Measurements from ENCODE around the gene PRRT1B.

Gene PRRT1B

DNA sequence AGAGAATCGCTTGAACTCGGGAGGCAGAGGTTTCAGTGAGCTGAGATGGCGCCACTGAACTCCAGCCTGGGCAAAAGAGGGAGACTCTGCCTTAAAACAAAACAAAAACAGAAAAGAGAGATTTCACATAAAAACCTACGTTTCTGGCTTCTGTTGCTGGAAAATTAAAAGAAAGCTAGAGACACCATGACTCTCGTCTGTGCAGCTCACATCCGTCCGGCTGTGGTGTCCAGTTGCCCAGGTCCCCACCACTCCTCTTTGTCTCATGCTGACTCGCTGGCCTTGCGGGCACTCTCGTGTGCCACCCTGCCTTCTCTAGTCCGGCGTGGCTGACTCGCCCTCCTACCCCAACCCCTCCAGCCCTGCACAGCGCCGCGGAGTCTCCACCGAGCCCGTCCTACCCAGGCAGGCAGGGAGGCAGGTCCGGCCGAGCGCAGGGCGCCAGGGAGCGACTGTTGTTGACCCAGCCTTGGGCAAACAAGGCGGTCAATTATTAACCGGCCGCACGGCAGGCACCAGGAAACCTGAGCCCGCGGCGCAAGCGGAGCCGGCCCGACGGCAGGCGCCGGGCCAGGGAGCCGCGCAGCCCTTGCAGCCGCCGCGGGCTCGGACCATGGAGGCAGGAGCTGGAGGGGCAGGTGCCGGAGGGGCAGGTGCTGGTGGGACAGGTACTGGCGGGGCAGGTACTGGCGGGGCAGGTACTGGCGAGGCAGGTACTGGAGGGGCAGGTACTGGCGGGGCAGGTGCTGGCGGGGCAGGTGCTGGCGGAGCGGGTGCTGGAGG lies at the start of gene PRRT1B:
TSS of gene PRRT1B (plus strand) at position 521 of the 783 bp plus-strand sequence. CDS start at position 614, 93 bp downstream.
- peak; percentile 36 for ATAC-seq

GRCh38 chr9:131495785-131496184 lies 49.5 kb upstream of the PRRT1B start:
- TF ChIP-seq TOX (CRISPR knock-in tag; IDR thresholded peaks at IDR 0.05; ENCODE audit: borderline replicate concordance) = no peak
- no peak for TF ChIP-seq TCF4 (CRISPR knock-in tag; IDR thresholded peaks at IDR 0.05; ENCODE audit: borderline replicate concordance)
- TF ChIP-seq, protein P1, sequence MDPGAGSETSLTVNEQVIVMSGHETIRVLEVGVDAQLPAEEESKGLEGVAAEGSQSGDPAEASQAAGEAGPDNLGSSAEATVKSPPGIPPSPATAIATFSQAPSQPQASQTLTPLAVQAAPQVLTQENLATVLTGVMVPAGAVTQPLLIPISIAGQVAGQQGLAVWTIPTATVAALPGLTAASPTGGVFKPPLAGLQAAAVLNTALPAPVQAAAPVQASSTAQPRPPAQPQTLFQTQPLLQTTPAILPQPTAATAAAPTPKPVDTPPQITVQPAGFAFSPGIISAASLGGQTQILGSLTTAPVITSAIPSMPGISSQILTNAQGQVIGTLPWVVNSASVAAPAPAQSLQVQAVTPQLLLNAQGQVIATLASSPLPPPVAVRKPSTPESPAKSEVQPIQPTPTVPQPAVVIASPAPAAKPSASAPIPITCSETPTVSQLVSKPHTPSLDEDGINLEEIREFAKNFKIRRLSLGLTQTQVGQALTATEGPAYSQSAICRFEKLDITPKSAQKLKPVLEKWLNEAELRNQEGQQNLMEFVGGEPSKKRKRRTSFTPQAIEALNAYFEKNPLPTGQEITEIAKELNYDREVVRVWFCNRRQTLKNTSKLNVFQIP (CRISPR knock-in tag; IDR thresholded peaks at IDR 0.05; ENCODE audit: borderline replicate concordance, low read depth) = no peak
- no peak for TF ChIP-seq SNAI2 (CRISPR knock-in tag; IDR thresholded peaks at IDR 0.05)
- TF ChIP-seq, protein P2, sequence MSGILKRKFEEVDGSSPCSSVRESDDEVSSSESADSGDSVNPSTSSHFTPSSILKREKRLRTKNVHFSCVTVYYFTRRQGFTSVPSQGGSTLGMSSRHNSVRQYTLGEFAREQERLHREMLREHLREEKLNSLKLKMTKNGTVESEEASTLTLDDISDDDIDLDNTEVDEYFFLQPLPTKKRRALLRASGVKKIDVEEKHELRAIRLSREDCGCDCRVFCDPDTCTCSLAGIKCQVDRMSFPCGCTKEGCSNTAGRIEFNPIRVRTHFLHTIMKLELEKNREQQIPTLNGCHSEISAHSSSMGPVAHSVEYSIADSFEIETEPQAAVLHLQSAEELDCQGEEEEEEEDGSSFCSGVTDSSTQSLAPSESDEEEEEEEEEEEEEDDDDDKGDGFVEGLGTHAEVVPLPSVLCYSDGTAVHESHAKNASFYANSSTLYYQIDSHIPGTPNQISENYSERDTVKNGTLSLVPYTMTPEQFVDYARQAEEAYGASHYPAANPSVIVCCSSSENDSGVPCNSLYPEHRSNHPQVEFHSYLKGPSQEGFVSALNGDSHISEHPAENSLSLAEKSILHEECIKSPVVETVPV (CRISPR knock-in tag; IDR thresholded peaks at IDR 0.05) = no peak
- no peak for TF ChIP-seq BACH2 (CRISPR knock-in tag; IDR thresholded peaks at IDR 0.05; ENCODE audit: borderline replicate concordance)
- no peak for TF ChIP-seq ZNF565 (CRISPR knock-in tag; conservative IDR thresholded peaks at IDR 0.05; ENCODE audit: low read depth)
- TF ChIP-seq GLIS3 (CRISPR knock-in tag; IDR thresholded peaks at IDR 0.05) = no peak
- ATAC-seq = no peak

More for the DNA sequence above, at the start of gene PRRT1B:
- TF ChIP-seq ZNF565 (CRISPR knock-in tag; conservative IDR thresholded peaks at IDR 0.05; ENCODE audit: low read depth) (no peak), PPARA (CRISPR knock-in tag; IDR thresholded peaks at IDR 0.05; ENCODE audit: borderline replicate concordance) (no peak), ZC3H10 (CRISPR knock-in tag; IDR thresholded peaks at IDR 0.05) (no peak), ARNTL (CRISPR knock-in tag; IDR thresholded peaks at IDR 0.05; ENCODE audit: borderline replicate concordance, low read depth) (no peak), ISL1 (CRISPR knock-in tag; IDR thresholded peaks at IDR 0.05) (no peak), ZNF70 (CRISPR knock-in tag; IDR thresholded peaks at IDR 0.05) (no peak), ESRRG (CRISPR knock-in tag; IDR thresholded peaks at IDR 0.05) (no peak), CREB5 (CRISPR knock-in tag; IDR thresholded peaks at IDR 0.05; ENCODE audit: low read depth) (no peak), ZFP30 (CRISPR knock-in tag; IDR thresholded peaks at IDR 0.05) (no peak), TCF4 (CRISPR knock-in tag; IDR thresholded peaks at IDR 0.05; ENCODE audit: borderline replicate concordance) (no peak), GLIS3 (CRISPR knock-in tag; IDR thresholded peaks at IDR 0.05) (no peak)
- TF ChIP-seq, protein P1 (CRISPR knock-in tag; IDR thresholded peaks at IDR 0.05; ENCODE audit: borderline replicate concordance, low read depth) = no peak
- TF ChIP-seq, protein P3, sequence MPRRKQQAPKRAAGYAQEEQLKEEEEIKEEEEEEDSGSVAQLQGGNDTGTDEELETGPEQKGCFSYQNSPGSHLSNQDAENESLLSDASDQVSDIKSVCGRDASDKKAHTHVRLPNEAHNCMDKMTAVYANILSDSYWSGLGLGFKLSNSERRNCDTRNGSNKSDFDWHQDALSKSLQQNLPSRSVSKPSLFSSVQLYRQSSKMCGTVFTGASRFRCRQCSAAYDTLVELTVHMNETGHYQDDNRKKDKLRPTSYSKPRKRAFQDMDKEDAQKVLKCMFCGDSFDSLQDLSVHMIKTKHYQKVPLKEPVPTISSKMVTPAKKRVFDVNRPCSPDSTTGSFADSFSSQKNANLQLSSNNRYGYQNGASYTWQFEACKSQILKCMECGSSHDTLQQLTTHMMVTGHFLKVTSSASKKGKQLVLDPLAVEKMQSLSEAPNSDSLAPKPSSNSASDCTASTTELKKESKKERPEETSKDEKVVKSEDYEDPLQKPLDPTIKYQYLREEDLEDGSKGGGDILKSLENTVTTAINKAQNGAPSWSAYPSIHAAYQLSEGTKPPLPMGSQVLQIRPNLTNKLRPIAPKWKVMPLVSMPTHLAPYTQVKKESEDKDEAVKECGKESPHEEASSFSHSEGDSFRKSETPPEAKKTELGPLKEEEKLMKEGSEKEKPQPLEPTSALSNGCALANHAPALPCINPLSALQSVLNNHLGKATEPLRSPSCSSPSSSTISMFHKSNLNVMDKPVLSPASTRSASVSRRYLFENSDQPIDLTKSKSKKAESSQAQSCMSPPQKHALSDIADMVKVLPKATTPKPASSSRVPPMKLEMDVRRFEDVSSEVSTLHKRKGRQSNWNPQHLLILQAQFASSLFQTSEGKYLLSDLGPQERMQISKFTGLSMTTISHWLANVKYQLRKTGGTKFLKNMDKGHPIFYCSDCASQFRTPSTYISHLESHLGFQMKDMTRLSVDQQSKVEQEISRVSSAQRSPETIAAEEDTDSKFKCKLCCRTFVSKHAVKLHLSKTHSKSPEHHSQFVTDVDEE (CRISPR knock-in tag; IDR thresholded peaks at IDR 0.05) = no peak

DNA sequence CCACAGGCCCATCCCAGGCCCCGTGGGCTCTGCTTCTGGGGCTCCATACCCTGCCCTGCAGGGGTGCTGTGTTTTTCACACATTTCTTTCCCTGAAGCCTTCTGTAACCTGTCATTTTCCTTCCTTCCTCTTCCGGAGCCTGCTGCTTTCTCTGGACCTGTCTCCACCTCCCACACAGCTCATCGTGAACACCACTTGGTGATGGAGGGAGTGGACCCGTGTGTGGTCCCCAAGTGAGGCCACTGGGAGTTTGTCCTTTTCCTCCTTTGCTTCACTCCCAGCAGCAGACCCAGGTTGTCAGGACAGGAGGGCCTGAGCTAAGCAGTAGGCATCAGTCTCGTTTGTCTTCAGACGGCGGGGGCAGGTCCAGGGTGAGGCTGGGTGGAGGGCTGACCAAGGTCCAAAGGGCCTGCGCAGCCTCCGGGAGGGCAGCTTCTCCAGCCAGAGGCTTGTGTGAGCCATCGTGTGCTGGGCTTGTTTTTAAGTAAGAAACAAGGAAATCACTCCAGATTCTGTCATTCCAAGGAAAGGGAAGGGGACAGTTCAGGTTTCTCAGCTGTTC lies 48.4 kb upstream of the PRRT1B start:
- no peak for ATAC-seq
- TF ChIP-seq ZFP30 (CRISPR knock-in tag; IDR thresholded peaks at IDR 0.05) = no peak
- no peak for TF ChIP-seq ISL1 (CRISPR knock-in tag; IDR thresholded peaks at IDR 0.05)
- TF ChIP-seq ZNF70 (CRISPR knock-in tag; IDR thresholded peaks at IDR 0.05) = no peak
- TF ChIP-seq GLIS3 (CRISPR knock-in tag; IDR thresholded peaks at IDR 0.05) = no peak
- TF ChIP-seq, protein P2 (CRISPR knock-in tag; IDR thresholded peaks at IDR 0.05) = no peak
- no peak for TF ChIP-seq CSDC2 (CRISPR knock-in tag; IDR thresholded peaks at IDR 0.05)
- no peak for TF ChIP-seq SNAI2 (CRISPR knock-in tag; IDR thresholded peaks at IDR 0.05)
- TF ChIP-seq ZFP3 (CRISPR knock-in tag; IDR thresholded peaks at IDR 0.05) = no peak
- TF ChIP-seq ZC3H10 (CRISPR knock-in tag; IDR thresholded peaks at IDR 0.05) = no peak
- TF ChIP-seq, protein P4, sequence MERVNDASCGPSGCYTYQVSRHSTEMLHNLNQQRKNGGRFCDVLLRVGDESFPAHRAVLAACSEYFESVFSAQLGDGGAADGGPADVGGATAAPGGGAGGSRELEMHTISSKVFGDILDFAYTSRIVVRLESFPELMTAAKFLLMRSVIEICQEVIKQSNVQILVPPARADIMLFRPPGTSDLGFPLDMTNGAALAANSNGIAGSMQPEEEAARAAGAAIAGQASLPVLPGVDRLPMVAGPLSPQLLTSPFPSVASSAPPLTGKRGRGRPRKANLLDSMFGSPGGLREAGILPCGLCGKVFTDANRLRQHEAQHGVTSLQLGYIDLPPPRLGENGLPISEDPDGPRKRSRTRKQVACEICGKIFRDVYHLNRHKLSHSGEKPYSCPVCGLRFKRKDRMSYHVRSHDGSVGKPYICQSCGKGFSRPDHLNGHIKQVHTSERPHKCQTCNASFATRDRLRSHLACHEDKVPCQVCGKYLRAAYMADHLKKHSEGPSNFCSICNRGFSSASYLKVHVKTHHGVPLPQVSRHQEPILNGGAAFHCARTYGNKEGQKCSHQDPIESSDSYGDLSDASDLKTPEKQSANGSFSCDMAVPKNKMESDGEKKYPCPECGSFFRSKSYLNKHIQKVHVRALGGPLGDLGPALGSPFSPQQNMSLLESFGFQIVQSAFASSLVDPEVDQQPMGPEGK (CRISPR knock-in tag; IDR thresholded peaks at IDR 0.05; ENCODE audit: borderline replicate concordance) = no peak
